SU-DHL-6 (cell line): Measurements from ENCODE around the gene AGAP1.

Experiments
- H2AFZ ChIP-seq: fragments of 200-600 bp; sonication (generic); 2 replicates; pipeline ENCODE4 v1.6.1; 2014; ENCODE audit warnings: low read depth, mild to moderate bottlenecking, moderate library complexity, mixed read lengths, antibody characterized with exemption, low read length; ENCODE audit not compliant: severe bottlenecking
- H3F3A ChIP-seq: fragments of 200-600 bp; shearing (Covaris generic); 2 replicates; pipeline ENCODE4 v1.6.0; 2016; ENCODE audit warnings: antibody characterized with exemption, mild to moderate bottlenecking; ENCODE audit not compliant: insufficient read depth
- H3K27ac ChIP-seq: fragments of 200-600 bp; sonication (generic); 2 replicates; pipeline ENCODE4 v1.5.1; 2016; ENCODE audit warnings: low read depth, mild to moderate bottlenecking, low read length, moderate library complexity, mixed read lengths
- H3K27me3 ChIP-seq: fragments of 200-600 bp; sonication (generic), shearing (Covaris generic); 2 replicates; pipeline ENCODE4 v1.6.0; 2014; ENCODE audit warnings: mild to moderate bottlenecking, low read length
- H3K36me3 ChIP-seq: fragments of 200-600 bp; sonication (generic); 2 replicates; pipeline ENCODE4 v1.6.1; 2014; ENCODE audit warnings: mild to moderate bottlenecking, low read length, mixed read lengths
- H3K4me2 ChIP-seq: fragments of 300-600, 200-600 bp; shearing (Covaris generic), sonication (generic); 2 replicates; pipeline ENCODE4 v1.6.0; 2014; ENCODE audit warnings: low read length, low read depth, mild to moderate bottlenecking; ENCODE audit not compliant: poor library complexity, severe bottlenecking
- H3K4me3 ChIP-seq: fragments of 200-600 bp; sonication (generic); 2 replicates; pipeline ENCODE4 v1.5.1; 2014; ENCODE audit warnings: antibody characterized with exemption, low read length, mild to moderate bottlenecking, mixed read lengths; ENCODE audit not compliant: insufficient read depth, poor library complexity, severe bottlenecking
- H3K79me2 ChIP-seq: fragments of 200-600 bp; sonication (generic); 2 replicates; pipeline ENCODE4 v1.6.1; 2014; ENCODE audit warnings: mild to moderate bottlenecking, low read length, moderate library complexity; ENCODE audit not compliant: insufficient read depth
- H3K9ac ChIP-seq: fragments of 200-600 bp; sonication (generic); 2 replicates; pipeline ENCODE4 v1.7.0; 2014; ENCODE audit warnings: mild to moderate bottlenecking, low read length
- H3K9me2 ChIP-seq: fragments of 200-600 bp; sonication (generic); replicated peaks from 2 replicates; pipeline ENCODE4 v1.6.1; 2014; ENCODE audit warnings: low read length; ENCODE audit not compliant: insufficient read depth
- H3K9me3 ChIP-seq: fragments of 200-600 bp; sonication (generic); 2 replicates; pipeline ENCODE4 v1.6.1; 2014; ENCODE audit warnings: low read length, mixed read lengths; ENCODE audit not compliant: insufficient read depth
- H4K20me1 ChIP-seq: fragments of 200-600 bp; sonication (generic); 2 replicates; pipeline ENCODE4 v1.6.1; 2014; ENCODE audit warnings: low read depth, mild to moderate bottlenecking, antibody characterized with exemption, low read length, moderate library complexity, mixed read lengths
- CTCF ChIP-seq: fragments of 200-600 bp; sonication (generic); IDR thresholded peaks from one replicate; pipeline ENCODE4 v1.5.1; 2017; ENCODE audit warnings: antibody characterized with exemption, mild to moderate bottlenecking, low read length, moderate library complexity; ENCODE audit not compliant: insufficient read depth, poor library complexity, severe bottlenecking
- EZH2phosphoT487 ChIP-seq: fragments of 200-600 bp; sonication (generic), shearing (Covaris generic); conservative IDR thresholded peaks from 2 replicates; pipeline ENCODE4 v1.6.1; 2018; ENCODE audit warnings: mild to moderate bottlenecking, antibody characterized with exemption, low read length, moderate library complexity, mixed read lengths

AGAP1 gene

GRCh38 chr2:235848946-235849345 lies 355.1 kb downstream of the AGAP1 start:
- Histone ChIP-seq H2AFZ (no peak overlapping the region), H3K27ac (no peak overlapping the region), H3K9me2 (no peaks in the 10 kb centered on the region), H3K9me3 (no peaks in the 10 kb centered on the region), H3K27me3 (no peaks in the 10 kb centered on the region), H3K4me2 (no peak overlapping the region), H3K9ac (no peak overlapping the region), H3K36me3 (no peaks in the 10 kb centered on the region), H3K79me2 (no peaks in the 10 kb centered on the region), H4K20me1 (no peaks in the 10 kb centered on the region), H3K4me3 (no peak overlapping the region), H3F3A (no peaks in the 10 kb centered on the region)
- no peak for TF ChIP-seq CTCF
- no peak for TF ChIP-seq EZH2phosphoT487

GRCh38 chr2:235849489-235849888 lies 355.6 kb downstream of the AGAP1 start:
- Histone ChIP-seq H3K9me2 (no peaks in the 10 kb centered on the region), H3F3A (no peaks in the 10 kb centered on the region), H3K79me2 (no peaks in the 10 kb centered on the region), H3K27me3 (no peaks in the 10 kb centered on the region), H2AFZ (no peak overlapping the region), H3K9me3 (no peaks in the 10 kb centered on the region), H4K20me1 (no peaks in the 10 kb centered on the region), H3K27ac (no peak overlapping the region), H3K4me3 (no peak overlapping the region), H3K9ac (no peak overlapping the region), H3K4me2 (no peak overlapping the region), H3K36me3 (no peaks in the 10 kb centered on the region)
- TF ChIP-seq CTCF (no peak), EZH2phosphoT487 (no peak)

GRCh38 chr2:235850289-235850688 lies 356.4 kb downstream of the AGAP1 start:
- no peak overlapping the region for H3K27ac ChIP-seq
- H3K9me3 ChIP-seq = no peaks in the 10 kb centered on the region
- H3K79me2 ChIP-seq = no peaks in the 10 kb centered on the region
- no peak overlapping the region for H3K9ac ChIP-seq
- no peak for TF ChIP-seq CTCF
- no peak overlapping the region for H3K4me3 ChIP-seq
- no peaks in the 10 kb centered on the region for H3K27me3 ChIP-seq
- H3K9me2 ChIP-seq = no peaks in the 10 kb centered on the region
- H2AFZ ChIP-seq = no peak overlapping the region
- H3F3A ChIP-seq = no peaks in the 10 kb centered on the region
- H3K36me3 ChIP-seq = no peaks in the 10 kb centered on the region
- no peaks in the 10 kb centered on the region for H4K20me1 ChIP-seq
- H3K4me2 ChIP-seq = no peak overlapping the region
